PFSK-1 (cell line): ENCODE results near the gene CDC45.

Experiments
- POLR2AphosphoS5 ChIP-seq: IDR thresholded peaks from 2 replicates; pipeline ENCODE4 v1.6.1; 2012; ENCODE audit warnings: low read depth, mild to moderate bottlenecking, control low read depth, low read length, moderate library complexity
- SIN3A ChIP-seq: IDR thresholded peaks from 2 replicates; pipeline ENCODE4 v1.6.1; 2012; ENCODE audit warnings: mild to moderate bottlenecking, low read length, moderate library complexity, borderline replicate concordance; ENCODE audit not compliant: insufficient read depth
- TAF1 ChIP-seq: IDR thresholded peaks from 2 replicates; pipeline ENCODE4 v1.6.1; 2012; ENCODE audit warnings: low read length, control low read depth, borderline replicate concordance; ENCODE audit not compliant: insufficient read depth
- TF ChIP-seq, protein P1 (sequence below), 2 experiments: IDR thresholded peaks; 2 replicates each; pipeline versions ENCODE4 v1.6.1 to v1.8.0; 2011 to 2012; ENCODE audit warnings: low read depth in 2 of 2, low read length in 2 of 2, control low read depth in 1 of 2, inconsistent platforms in 1 of 2, mild to moderate bottlenecking in 1 of 2, moderate library complexity in 1 of 2; ENCODE audit not compliant: insufficient read depth in 1 of 2

DNA sequence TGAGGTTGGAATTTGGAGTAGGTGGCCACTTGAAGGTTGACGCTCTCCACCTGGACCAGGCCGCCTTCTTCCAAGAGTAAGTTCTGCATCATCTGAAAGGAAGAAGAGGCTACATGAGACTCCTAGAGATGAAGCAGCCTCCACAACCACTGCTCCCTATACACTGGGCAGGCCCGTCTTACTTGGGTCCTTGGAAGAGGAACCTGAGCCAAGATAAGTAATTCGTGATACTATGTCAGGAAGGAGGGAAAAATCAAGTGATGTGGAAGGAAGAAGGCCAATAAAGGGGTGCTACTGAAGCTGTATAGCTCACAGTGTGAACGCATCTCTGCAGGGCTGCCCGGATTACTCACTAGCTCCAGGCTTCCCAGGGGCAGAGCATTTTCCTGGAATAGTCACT is 11.8 kb upstream of the CDC45 start:
- TF ChIP-seq, protein P1, sequence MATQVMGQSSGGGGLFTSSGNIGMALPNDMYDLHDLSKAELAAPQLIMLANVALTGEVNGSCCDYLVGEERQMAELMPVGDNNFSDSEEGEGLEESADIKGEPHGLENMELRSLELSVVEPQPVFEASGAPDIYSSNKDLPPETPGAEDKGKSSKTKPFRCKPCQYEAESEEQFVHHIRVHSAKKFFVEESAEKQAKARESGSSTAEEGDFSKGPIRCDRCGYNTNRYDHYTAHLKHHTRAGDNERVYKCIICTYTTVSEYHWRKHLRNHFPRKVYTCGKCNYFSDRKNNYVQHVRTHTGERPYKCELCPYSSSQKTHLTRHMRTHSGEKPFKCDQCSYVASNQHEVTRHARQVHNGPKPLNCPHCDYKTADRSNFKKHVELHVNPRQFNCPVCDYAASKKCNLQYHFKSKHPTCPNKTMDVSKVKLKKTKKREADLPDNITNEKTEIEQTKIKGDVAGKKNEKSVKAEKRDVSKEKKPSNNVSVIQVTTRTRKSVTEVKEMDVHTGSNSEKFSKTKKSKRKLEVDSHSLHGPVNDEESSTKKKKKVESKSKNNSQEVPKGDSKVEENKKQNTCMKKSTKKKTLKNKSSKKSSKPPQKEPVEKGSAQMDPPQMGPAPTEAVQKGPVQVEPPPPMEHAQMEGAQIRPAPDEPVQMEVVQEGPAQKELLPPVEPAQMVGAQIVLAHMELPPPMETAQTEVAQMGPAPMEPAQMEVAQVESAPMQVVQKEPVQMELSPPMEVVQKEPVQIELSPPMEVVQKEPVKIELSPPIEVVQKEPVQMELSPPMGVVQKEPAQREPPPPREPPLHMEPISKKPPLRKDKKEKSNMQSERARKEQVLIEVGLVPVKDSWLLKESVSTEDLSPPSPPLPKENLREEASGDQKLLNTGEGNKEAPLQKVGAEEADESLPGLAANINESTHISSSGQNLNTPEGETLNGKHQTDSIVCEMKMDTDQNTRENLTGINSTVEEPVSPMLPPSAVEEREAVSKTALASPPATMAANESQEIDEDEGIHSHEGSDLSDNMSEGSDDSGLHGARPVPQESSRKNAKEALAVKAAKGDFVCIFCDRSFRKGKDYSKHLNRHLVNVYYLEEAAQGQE (IDR thresholded peaks at IDR 0.05; ENCODE audit: insufficient read depth in 1 of 2, low read depth in 2 of 2, low read length in 2 of 2): no peak
- no peak for TF ChIP-seq TAF1
- no peak for TF ChIP-seq POLR2AphosphoS5
- no peak for TF ChIP-seq SIN3A
